Ovary (tissue), 10 donors: ENCODE measurements around the gene THY1. TPM values are rescaled to one million over a fixed set of nuclear protein-coding genes. Genes with fewer than 3 reads are reported as not detected.
A peak's percentile ranks its signal among the peaks of the same experiment; 100 is the strongest.

Experiments used
- DNase-seq, 5 donors: peaks; one replicate each; pipeline ENCODE4 v3.0.0-alpha.2; 2019 to 2020
- H3K27ac ChIP-seq, 2 donors: fragments of 200-600 bp; one replicate each; pipeline versions ENCODE4 v1.5.1 to v1.8.0; 2019 to 2022
- H3K27me3 ChIP-seq: fragments of 200-600 bp; one replicate; pipeline ENCODE4 v1.8.0; 2022
- H3K36me3 ChIP-seq: fragments of 200-600 bp; sonication (generic); one replicate; pipeline ENCODE4 v1.5.1; 2019
- H3K4me1 ChIP-seq: one replicate; pipeline ENCODE4 v1.8.1; 2013; ENCODE audit warnings: mild to moderate bottlenecking, moderate library complexity; ENCODE audit not compliant: insufficient read depth
- H3K4me3 ChIP-seq: fragments of 200-600 bp; sonication (generic); one replicate; pipeline ENCODE4 v1.5.1; 2017
- H3K9me3 ChIP-seq, 2 donors: fragments of 200-600 bp in 1 of 2; sonication (generic) in 1 of 2; one replicate each; pipeline versions ENCODE4 v1.5.1 to v1.8.1; 2013 to 2019; ENCODE audit warnings: mild to moderate bottlenecking in 1 of 2, moderate library complexity in 1 of 2
- CTCF ChIP-seq, 3 donors: fragments of 450-650 bp in 2 of 3; fragments of 200-600 bp in 1 of 3; IDR thresholded peaks; one replicate each; pipeline versions ENCODE4 v1.5.1 to v1.8.0; 2016 to 2022; ENCODE audit warnings: antibody characterized with exemption in 3 of 3, mild to moderate bottlenecking in 1 of 3
- EP300 ChIP-seq: sonication (generic); formaldehyde crosslinking; IDR thresholded peaks from one replicate; pipeline ENCODE4 v1.6.1; 2017; ENCODE audit warnings: antibody characterized with exemption
- POLR2A ChIP-seq: fragments of 450-650 bp; IDR thresholded peaks from one replicate; pipeline ENCODE4 v1.6.1; 2017; ENCODE audit warnings: antibody characterized with exemption, mild to moderate bottlenecking, moderate library complexity
- WGBS, 3 donors: extraction: QIAGEN DNeasy Blood & Tissue Kit in 1 of 3; methylation state at CpG; one replicate each; pipeline versions ENCODE4 v1.1.5 to v1.1.7; 2013 to 2017; 5-methylcytosine and 5-hydroxymethylcytosine counted together
- intact Hi-C, 4 donors: fragments of 100-400 bp; cut with DNase I; formaldehyde crosslinking; loops; one replicate each; pipeline versions ENCODE4 v1.11.0 to v1.15.1; 2022 to 2023
- long read RNA-seq, 3 donors: library from polyadenylated mRNA in 2 of 3; unstranded in 2 of 3; transcript quantifications; one replicate each; pipeline ENCODE4 v2.0.0 and lab custom pipeline, GENCODE V29; 2021 to 2026
- polyA plus RNA-seq, 2 donors: library from polyadenylated mRNA; stranded (reverse); fragments of 200-250 nt in 1 of 2; fragments of 350-450 nt in 1 of 2; fragmentation: Illumina TruSeq in 1 of 2; extraction: RNeasy Lipid Tissue Mini Kit (QIAGEN cat#74804) in 1 of 2; gene quantifications; one replicate each; pipeline ENCODE4 v1.2.3, GENCODE V29; 2013 to 2014
- total RNA-seq, 7 donors: library from RNA; depleted of rRNA in 2 of 7; stranded (reverse); fragments of >200 nt in 2 of 7; fragmentation: NEBNext Ultra II Directional in 3 of 7; extraction: Animal tissue kit (Norgen Biotek cat#: 25700) in 3 of 7; gene quantifications; one replicate each; pipeline versions ENCODE4 v1.1.0 to v1.2.4, GENCODE V29; 2016 to 2023
- donor health status: DM: no; HTN: no; CAD: no; lungs with moderate emphysema.
- donor health status: DM: no; HTN: no; CAD: no.
- donor health status: Bipolar disorder and iron deficiency.
- donor health status: DM: yes; HTN: yes; CAD: no.
- donor health status: DM: no; HTN: no; CAD: no.
- donor health status: DM: yes; HTN: yes; CAD: no.

The THY1 gene
- total RNA-seq (10 to 100 TPM in 4 of 7 donors, 1 to 10 TPM in 1, under 1 TPM in 2; 0.36 to 74.7 (median 14.0) TPM), polyA plus RNA-seq (100 to 1,000 TPM in 1 of 2 donors, 10 to 100 TPM in 1; 15.0 to 123 TPM)
- long read RNA-seq, donor 1, transcript THY1-201 (4 exons, 3,556 nt), result major isoform, 16 of 16 reads
- long read RNA-seq, donor 1, partial matches to known transcripts, result 0 of 16 reads
- long read RNA-seq, donor 1, other reads (novel, unspliced or antisense), result 0 of 16 reads
- long read RNA-seq, donor 2, transcript THY1-201 (4 exons, 3,556 nt), result major isoform, 23 of 25 reads
- long read RNA-seq, donor 2, partial matches to known transcripts, result 0 of 25 reads
- long read RNA-seq, donor 2, other reads (novel, unspliced or antisense), result 0 of 25 reads
- long read RNA-seq, donor 3, transcript THY1-201 (4 exons, 3,556 nt), result major isoform, 79 of 93 reads
- long read RNA-seq, donor 3, partial matches to known transcripts, result 5 of 93 reads
- long read RNA-seq, donor 3, other reads (novel, unspliced or antisense), result 7 of 93 reads

- peaks cover 5% of the 10 kb centered on the region for H3K4me1 ChIP-seq
Observed at GRCh38 chr11:119422809-119423508, at the start of gene THY1. Gene THY1, minus strand, starts transcription at chr11:119423172. Its CDS starts 2,267 bp downstream, at chr11:119420905.

GRCh38 chr11:119472186-119472855 is 49.3 kb upstream of the THY1 start:
- H3K4me3 ChIP-seq, result no peak overlapping the region
- intact Hi-C loops, result loop anchor here in 2 of 4 donors (10.0 kb wide), 1 partner anchor 118 kb away; no protein-coding TSS in a partner anchor
- H3K36me3 ChIP-seq, result no peaks in the 10 kb centered on the region
- no peak for DNase-seq
- no peaks in the 10 kb centered on the region for H3K27me3 ChIP-seq
- WGBS, 3 donors, result 80 to 83% (median 80%) methylated on average over 10 of the region's 10 CpGs
- H3K9me3 ChIP-seq, result no peaks in the 10 kb centered on the region
- no peaks in the 10 kb centered on the region for H3K4me1 ChIP-seq
- TF ChIP-seq CTCF (IDR thresholded peaks at IDR 0.05) (no peak), POLR2A (no peak), EP300 (no peak)
- H3K27ac ChIP-seq, result no peak overlapping the region

More at GRCh38 chr11:119422809-119423508, at the start of gene THY1:
- Histone ChIP-seq H3K27ac (no peak within 1 kb of the TSS), H3K36me3 (no peaks in the 10 kb centered on the region), H3K4me3 (peak within 1 kb of the TSS; percentile 42), H3K27me3 (no peaks in the 10 kb centered on the region), H3K9me3 (no peaks in the 10 kb centered on the region)
- intact Hi-C loops, result no loop called here
- TF ChIP-seq CTCF (IDR thresholded peaks at IDR 0.05) (no peak), EP300 (no peak), POLR2A (no peak)
- WGBS, 3 donors, result 1% methylated on average over 30 to 41 of the region's 41 CpGs
- no peak for DNase-seq

- Histone ChIP-seq H3K36me3 (no peaks in the 10 kb centered on the region), H3K9me3 (no peaks in the 10 kb centered on the region), H3K4me3 (no peak overlapping the region), H3K4me1 (no peaks in the 10 kb centered on the region), H3K27me3 (no peaks in the 10 kb centered on the region), H3K27ac (no peak overlapping the region)
- intact Hi-C loops, result loop anchor here in 2 of 4 donors (10.0 kb wide), 1 partner anchor 117 kb away; no protein-coding TSS in a partner anchor
- no peak for DNase-seq
- TF ChIP-seq POLR2A (no peak), EP300 (no peak), CTCF (IDR thresholded peaks at IDR 0.05) (no peak)
- WGBS, 3 donors, result 83 to 90% (median 88%) methylated on average over 8 of the region's 8 CpGs
Observed at GRCh38 chr11:119471329-119471728, 48.4 kb upstream of the THY1 start.
